Body of pancreas (tissue), 2 donors: ENCODE results near the gene OR5A1. TPM values are rescaled to one million over a fixed set of nuclear protein-coding genes. Genes with fewer than 3 reads are reported as not detected.

Source experiments
- total RNA-seq, 2 donors: library from RNA; depleted of rRNA; stranded (reverse); fragments of >200 nt; gene quantifications; one replicate each; pipeline ENCODE4 v1.1.0, GENCODE V29; 2016

OR5A1 gene
- total RNA-seq, 2 donors from 2014 or later, result not detected

Other genes with a start within 250 kb of the OR5A1 start
- 1 to 10 TPM; 1.3 to 3.9 TPM for gene MPEG1, start 223.5 kb upstream of the OR5A1 start, total RNA-seq
- not detected for gene OR5AN1, start 77.6 kb upstream of the OR5A1 start, total RNA-seq
- gene OR5A2, start 10.1 kb upstream of the OR5A1 start, total RNA-seq, result not detected
- gene OR4D6, start 20.5 kb downstream of the OR5A1 start, total RNA-seq, result not detected
- not detected for gene OR4D10, start 36.8 kb downstream of the OR5A1 start, total RNA-seq
- not detected for gene OR4D11, start 67.1 kb downstream of the OR5A1 start, total RNA-seq
- gene OR4D9, start 75.1 kb downstream of the OR5A1 start, total RNA-seq, result not detected
- gene OSBP, start 179.3 kb downstream of the OR5A1 start, total RNA-seq, result 10 to 100 TPM; 28.5 to 30.3 TPM
- 1 to 10 TPM; 6.5 to 9.6 TPM for gene PATL1, start 232.6 kb downstream of the OR5A1 start, total RNA-seq